Thoracic aorta (tissue), 2 donors: ENCODE results near the gene HSFY2. TPM values are rescaled to one million over a fixed set of nuclear protein-coding genes. Genes with fewer than 3 reads are reported as not detected.
"Not testable (repeated sequence)": the region's sequence is repeated elsewhere in the genome, so short reads cannot be mapped to it uniquely, and the experiment has no call there.

ENCODE experiments used
- ATAC-seq: fragments of 150-250 bp; one replicate; pipeline ENCODE4 v1.8.0; 2017; ENCODE audit warnings: low read depth; ENCODE audit not compliant: insufficient number of reproducible peaks, low FRiP score
- DNase-seq: peaks from one replicate; pipeline ENCODE4 v3.0.0-alpha.2; 2020; ENCODE audit warnings: low spot score
- H3K27ac ChIP-seq, 2 donors: fragments of 200-600 bp; sonication (generic); 1 replicate in 1 of 2; 2 replicates in 1 of 2; pipeline ENCODE4 v1.5.1; 2016; ENCODE audit warnings: mild to moderate bottlenecking in 2 of 2, moderate library complexity in 2 of 2
- H3K27me3 ChIP-seq: fragments of 200-600 bp; sonication (generic); replicated peaks from 2 replicates; pipeline ENCODE4 v1.6.0; 2016; ENCODE audit warnings: mild to moderate bottlenecking; ENCODE audit not compliant: insufficient read depth
- H3K36me3 ChIP-seq: fragments of 200-600 bp; sonication (generic); one replicate; pipeline ENCODE4 v1.5.1; 2016
- H3K4me1 ChIP-seq, 2 donors: fragments of 200-600 bp; sonication (generic); 1 replicate in 1 of 2; 2 replicates in 1 of 2; pipeline versions ENCODE4 v1.5.1 to v1.6.0; 2016; ENCODE audit warnings: low read depth in 2 of 2, mild to moderate bottlenecking in 1 of 2; ENCODE audit not compliant: control insufficient read depth in 1 of 2
- H3K4me3 ChIP-seq: fragments of 200-600 bp; sonication (generic); 2 replicates; pipeline ENCODE4 v1.5.1; 2016; ENCODE audit warnings: mild to moderate bottlenecking
- H3K9me3 ChIP-seq: fragments of 200-600 bp; sonication (generic); 2 replicates; pipeline ENCODE4 v1.5.1; 2016
- total RNA-seq, 2 donors: library from RNA; depleted of rRNA; stranded (reverse); fragments of >200 nt; gene quantifications; one replicate each; pipeline versions ENCODE4 v1.1.0 to v1.2.3, GENCODE V29; 2016

Gene HSFY2
- not detected for total RNA-seq

DNA sequence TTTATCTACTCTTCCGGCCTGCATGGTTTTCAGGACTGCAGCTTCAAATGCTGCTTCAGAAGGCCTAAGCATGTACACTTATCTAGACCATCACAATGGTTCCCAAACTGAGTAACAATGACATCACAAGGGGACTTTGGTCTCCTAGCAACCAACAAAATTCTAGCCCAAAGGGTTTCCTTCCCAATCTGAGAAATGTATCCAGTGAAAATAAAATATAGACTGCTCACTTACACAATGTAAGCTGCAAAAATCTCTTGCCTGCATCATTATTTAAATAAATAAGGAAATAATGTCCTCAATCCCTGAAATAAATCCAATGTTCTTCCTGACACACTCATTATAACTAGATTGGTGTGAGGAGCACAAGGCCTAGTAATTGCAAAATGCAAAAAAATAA, at the start of gene HSFY2:
Gene HSFY2 (minus strand): TSS at position 101 of the 400 bp plus-strand sequence. CDS start 117 bp downstream, outside the sequence.
- not testable (repeated sequence) for H3K4me3 ChIP-seq, DNase-seq, H3K27ac ChIP-seq, H3K27me3 ChIP-seq, H3K4me1 ChIP-seq, ATAC-seq, H3K36me3 ChIP-seq, H3K9me3 ChIP-seq

- H3K4me1 ChIP-seq, H3K4me3 ChIP-seq, ATAC-seq, H3K27ac ChIP-seq, H3K36me3 ChIP-seq, DNase-seq, H3K27me3 ChIP-seq, H3K9me3 ChIP-seq: not testable (repeated sequence)
Measured at GRCh38 chrY:18815751-18816150, 42.2 kb upstream of the HSFY2 start.

- not testable (repeated sequence) for DNase-seq, H3K36me3 ChIP-seq, H3K27ac ChIP-seq, H3K9me3 ChIP-seq, H3K4me3 ChIP-seq, H3K27me3 ChIP-seq, ATAC-seq, H3K4me1 ChIP-seq
Measured at GRCh38 chrY:18788757-18789406, 15.3 kb upstream of the HSFY2 start.

GRCh38 chrY:18754077-18754476, 19.5 kb downstream of the HSFY2 start:
- not testable (repeated sequence) for H3K27me3 ChIP-seq, H3K4me1 ChIP-seq, ATAC-seq, DNase-seq, H3K36me3 ChIP-seq, H3K4me3 ChIP-seq, H3K27ac ChIP-seq, H3K9me3 ChIP-seq

GRCh38 chrY:18753133-18753815, 20.3 kb downstream of the HSFY2 start:
- ATAC-seq, H3K4me1 ChIP-seq, H3K4me3 ChIP-seq, H3K27me3 ChIP-seq, H3K36me3 ChIP-seq, H3K9me3 ChIP-seq, H3K27ac ChIP-seq, DNase-seq: not testable (repeated sequence)

DNA sequence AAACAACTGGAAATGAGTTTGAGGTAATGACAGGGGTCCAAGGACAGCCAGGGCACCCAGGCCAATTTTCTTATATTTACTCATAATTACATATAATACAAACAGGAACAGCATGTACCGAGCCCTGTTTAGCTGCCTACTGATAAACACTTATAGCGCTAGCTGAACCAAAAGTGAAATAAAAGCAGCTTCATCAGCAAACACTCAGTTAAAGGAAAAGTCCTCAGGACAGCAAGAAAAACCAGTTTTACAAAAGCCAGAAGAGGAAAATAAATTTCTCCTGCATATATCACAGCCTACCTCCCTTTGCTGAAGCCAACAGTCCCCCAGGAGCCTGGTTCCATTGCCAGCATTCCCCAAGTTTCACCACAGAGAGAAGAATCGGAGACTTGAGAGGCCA, 49.8 kb downstream of the HSFY2 start:
- not testable (repeated sequence) for H3K9me3 ChIP-seq, ATAC-seq, DNase-seq, H3K27ac ChIP-seq, H3K4me1 ChIP-seq, H3K36me3 ChIP-seq, H3K4me3 ChIP-seq, H3K27me3 ChIP-seq

Other genes with a start within 250 kb of the HSFY2 start
- gene HSFY1, start 227.0 kb downstream of the HSFY2 start, total RNA-seq, result not detected